Upper lobe of left lung (tissue), 4 donors: ENCODE measurements around the gene HEPHL1.

ENCODE experiments used
- EP300 ChIP-seq, 4 donors: sonication (generic); formaldehyde crosslinking; IDR thresholded peaks; one replicate each; pipeline ENCODE4 v1.5.1; 2017; ENCODE audit warnings: antibody characterized with exemption in 4 of 4, control low read depth in 2 of 4
- TF ChIP-seq, protein P1 (sequence below), 6 experiments: fragments of 450-650 bp in 4 of 6; fragments of 200-600 bp in 2 of 6; sonication (generic) in 2 of 6; IDR thresholded peaks; one replicate each; pipeline ENCODE4 v1.5.1; 2016 to 2019; ENCODE audit warnings: antibody characterized with exemption in 6 of 6

- TF ChIP-seq, protein P1, sequence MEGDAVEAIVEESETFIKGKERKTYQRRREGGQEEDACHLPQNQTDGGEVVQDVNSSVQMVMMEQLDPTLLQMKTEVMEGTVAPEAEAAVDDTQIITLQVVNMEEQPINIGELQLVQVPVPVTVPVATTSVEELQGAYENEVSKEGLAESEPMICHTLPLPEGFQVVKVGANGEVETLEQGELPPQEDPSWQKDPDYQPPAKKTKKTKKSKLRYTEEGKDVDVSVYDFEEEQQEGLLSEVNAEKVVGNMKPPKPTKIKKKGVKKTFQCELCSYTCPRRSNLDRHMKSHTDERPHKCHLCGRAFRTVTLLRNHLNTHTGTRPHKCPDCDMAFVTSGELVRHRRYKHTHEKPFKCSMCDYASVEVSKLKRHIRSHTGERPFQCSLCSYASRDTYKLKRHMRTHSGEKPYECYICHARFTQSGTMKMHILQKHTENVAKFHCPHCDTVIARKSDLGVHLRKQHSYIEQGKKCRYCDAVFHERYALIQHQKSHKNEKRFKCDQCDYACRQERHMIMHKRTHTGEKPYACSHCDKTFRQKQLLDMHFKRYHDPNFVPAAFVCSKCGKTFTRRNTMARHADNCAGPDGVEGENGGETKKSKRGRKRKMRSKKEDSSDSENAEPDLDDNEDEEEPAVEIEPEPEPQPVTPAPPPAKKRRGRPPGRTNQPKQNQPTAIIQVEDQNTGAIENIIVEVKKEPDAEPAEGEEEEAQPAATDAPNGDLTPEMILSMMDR (IDR thresholded peaks at IDR 0.05) = no peak
- no peak for TF ChIP-seq EP300 (IDR thresholded peaks at IDR 0.05)
Observed at GRCh38 chr11:93984196-93984567, 37.0 kb upstream of the HEPHL1 start.
